ENCODE results near the gene ZNF408.

Gene ZNF408

DNA sequence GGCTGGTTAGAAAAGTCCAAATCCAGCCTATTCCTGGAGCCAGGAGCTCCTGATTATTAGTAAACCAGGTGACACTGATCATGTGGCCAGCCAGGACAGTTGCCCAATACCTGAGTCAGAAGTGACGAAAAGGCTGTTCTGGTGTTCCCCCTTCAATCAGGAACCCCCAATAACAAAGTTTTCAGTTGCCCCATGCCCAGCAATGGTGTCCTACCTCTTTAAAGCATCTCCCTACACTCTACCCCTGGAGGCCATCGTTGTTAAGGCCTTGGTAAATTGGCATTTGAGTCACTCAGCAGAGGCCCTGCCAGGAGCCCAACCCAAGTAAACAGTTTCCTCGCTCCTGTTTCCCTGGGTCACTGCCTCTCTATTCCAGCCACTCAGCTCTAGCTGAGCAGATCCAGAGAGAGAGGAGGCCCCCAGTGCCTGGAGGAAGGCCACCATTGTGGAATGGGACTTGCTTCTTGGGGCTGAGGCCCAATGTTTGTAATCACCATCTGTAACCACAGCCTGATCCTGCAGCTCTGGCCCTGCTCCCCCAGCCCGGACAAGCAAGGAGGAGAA is 25.5 kb upstream of the ZNF408 start:
- no peak overlapping the region for H3K4me3 ChIP-seq (ENCODE audit: low read depth, low read length)
- DNase-seq (ENCODE audit: low read depth), result no peak

DNA sequence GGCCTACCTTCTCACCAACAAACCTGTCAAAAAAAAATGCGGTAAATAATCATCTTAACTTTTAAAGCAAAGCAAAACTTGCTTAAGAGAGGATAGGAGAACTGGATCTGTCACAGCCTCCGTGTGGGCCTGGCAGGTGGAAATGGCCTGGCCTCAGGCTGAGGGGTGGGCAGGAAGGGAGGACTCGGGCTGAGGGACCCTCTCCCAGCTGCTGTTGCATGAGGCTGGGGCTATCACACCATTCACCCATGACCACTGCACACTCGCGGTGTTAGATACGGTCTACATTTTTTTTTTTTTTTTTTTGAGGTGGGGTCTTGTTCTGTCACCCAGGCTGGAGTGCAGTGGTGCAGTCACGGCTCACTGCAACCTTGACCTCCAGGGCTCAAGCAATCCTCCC is 24.9 kb upstream of the ZNF408 start:
- H3K4me3 ChIP-seq (ENCODE audit: low read depth, low read length), result no peak overlapping the region
- no peak for DNase-seq (ENCODE audit: low read depth)

DNA sequence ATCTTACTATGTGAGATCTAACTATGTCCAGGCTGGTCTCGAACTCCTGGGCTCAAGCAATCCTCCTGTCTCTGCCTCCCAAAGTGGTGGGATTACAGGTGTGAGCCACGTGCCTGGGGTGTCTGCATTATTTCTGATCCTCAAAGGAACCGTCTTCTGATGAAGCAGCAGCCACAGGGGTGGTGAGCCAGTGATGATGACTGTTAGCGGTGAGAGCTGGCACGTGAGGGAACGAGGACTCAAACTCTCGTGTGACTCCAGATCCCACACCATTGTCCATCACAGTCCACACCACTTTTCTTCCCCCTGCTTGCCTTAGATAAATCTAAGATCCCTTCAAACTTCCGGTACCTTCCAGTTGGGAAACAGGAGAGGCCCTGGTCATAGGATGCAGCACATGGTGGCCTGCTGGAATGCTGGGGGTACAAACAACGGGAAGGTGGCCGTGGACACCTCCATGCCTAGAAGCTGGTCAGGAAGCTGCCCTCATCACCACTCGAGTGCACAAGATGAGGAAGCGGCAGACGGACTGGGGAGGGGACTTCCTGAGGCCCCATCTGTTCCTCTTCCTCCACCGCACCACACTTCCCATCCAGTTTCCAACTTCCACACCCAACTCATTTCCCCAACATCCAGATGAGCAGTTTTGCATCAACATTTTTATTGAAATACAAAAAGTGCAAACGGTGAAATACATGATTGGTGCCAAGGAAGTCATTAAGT is 24.2 kb upstream of the ZNF408 start:
- no peak overlapping the region for H3K4me3 ChIP-seq (ENCODE audit: low read depth, low read length)
- DNase-seq (ENCODE audit: low read depth), result no peak

GRCh38 chr11:46677169-46677568 is 23.7 kb upstream of the ZNF408 start:
- DNase-seq (ENCODE audit: low read depth), result no peak
- no peak overlapping the region for H3K4me3 ChIP-seq (ENCODE audit: low read depth, low read length)

DNA sequence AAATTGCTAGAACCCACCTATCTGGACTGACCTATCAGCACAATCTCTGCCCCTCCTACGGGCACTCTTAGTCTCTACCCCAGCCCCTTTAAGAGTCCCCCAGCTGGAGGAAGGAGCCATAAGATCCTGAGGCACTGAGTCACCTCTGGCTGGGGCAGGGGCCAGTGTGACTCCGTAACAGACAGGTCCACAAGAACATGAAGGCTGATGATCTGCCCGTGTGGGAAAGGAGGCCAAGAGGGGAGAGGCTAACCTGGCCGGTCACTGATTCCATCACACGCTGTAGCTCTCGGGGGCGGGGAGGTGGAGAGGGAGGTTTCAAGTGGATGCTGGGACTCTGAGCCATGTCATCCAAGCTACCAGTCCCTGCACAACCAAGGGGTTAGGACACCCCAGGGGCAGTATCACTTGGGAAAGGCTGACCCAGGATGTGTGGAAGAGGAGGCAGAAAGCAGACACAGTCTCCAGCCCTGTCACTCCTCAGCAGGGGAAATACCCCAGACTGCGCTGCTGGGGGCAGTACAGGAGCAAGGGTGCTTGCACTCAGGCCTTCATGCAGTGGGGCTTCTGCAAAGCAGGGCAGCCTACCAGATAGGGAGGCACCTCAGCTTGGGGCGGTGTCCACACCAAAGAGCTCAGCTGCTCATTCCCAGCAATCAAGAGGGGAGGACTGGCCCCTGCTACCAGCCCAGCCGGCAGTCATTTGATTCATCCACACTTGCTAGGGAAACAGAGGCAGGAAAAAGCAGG is 22.7 kb upstream of the ZNF408 start:
- no peak overlapping the region for H3K4me3 ChIP-seq (ENCODE audit: low read depth, low read length)
- DNase-seq (ENCODE audit: low read depth), result no peak

DNA sequence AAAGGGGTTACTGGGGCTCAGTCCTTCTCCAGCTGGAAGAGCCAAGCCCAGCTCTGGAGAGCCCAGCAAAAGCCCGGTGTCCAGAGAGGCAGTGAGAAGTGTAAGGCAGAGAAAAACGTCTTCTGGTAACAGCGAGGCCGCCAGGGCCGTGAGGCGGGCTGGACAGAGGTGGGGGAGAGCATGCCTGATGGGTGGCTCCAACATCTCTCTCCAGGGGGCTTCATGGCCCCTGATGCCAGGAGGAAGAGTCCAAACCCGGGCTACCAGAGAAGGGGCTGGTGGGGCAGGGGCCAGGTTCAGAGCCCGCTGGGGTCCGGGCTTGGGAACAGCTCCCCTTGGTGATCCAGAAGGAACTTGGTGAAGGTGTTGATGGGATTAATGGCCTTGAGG is 22.1 kb upstream of the ZNF408 start:
- no peak for DNase-seq (ENCODE audit: low read depth)
- H3K4me3 ChIP-seq (ENCODE audit: low read depth, low read length), result no peak overlapping the region

- no peak for DNase-seq (ENCODE audit: low read depth)
- no peak overlapping the region for H3K4me3 ChIP-seq (ENCODE audit: low read depth, low read length)
Measured at GRCh38 chr11:46679241-46680163, 21.3 kb upstream of the ZNF408 start.

DNA sequence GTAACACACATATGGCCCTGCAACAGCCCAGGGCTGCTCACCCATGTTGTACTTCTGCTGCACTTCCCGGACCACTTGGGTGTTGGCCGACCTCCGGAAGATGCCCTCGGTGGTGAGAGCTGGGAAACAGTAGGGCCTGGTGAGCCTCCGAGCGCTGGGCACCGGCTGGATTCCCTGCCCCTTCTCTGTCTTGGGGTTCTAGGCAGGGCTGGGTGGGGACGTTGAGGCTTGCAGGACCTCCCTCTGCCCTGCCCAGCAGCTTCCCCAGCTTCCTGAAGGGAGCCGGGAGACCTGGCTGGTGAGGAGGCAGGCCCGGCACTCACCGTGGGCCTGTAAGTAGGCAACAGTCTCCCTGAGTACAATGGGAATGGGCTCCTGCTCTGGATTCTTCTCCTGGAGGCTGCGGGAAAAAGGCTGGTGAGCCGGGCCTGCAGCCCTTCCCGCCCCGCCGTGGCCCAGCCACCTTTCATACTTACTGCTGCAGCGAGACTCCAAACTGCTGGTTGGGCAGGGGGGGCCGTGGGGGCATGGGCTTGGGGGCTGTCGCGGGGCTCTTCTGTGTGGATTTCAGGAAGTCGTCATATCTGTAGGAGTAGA is 20.6 kb upstream of the ZNF408 start:
- no peak overlapping the region for H3K4me3 ChIP-seq (ENCODE audit: low read depth, low read length)
- no peak for DNase-seq (ENCODE audit: low read depth)

- H3K4me3 ChIP-seq (ENCODE audit: low read depth, low read length), result no peak overlapping the region
- no peak for DNase-seq (ENCODE audit: low read depth)
Measured at GRCh38 chr11:46680815-46681214, 20.0 kb upstream of the ZNF408 start.

GRCh38 chr11:46681814-46682213 is 19.0 kb upstream of the ZNF408 start:
- DNase-seq (ENCODE audit: low read depth), result no peak
- H3K4me3 ChIP-seq (ENCODE audit: low read depth, low read length), result no peak overlapping the region

DNA sequence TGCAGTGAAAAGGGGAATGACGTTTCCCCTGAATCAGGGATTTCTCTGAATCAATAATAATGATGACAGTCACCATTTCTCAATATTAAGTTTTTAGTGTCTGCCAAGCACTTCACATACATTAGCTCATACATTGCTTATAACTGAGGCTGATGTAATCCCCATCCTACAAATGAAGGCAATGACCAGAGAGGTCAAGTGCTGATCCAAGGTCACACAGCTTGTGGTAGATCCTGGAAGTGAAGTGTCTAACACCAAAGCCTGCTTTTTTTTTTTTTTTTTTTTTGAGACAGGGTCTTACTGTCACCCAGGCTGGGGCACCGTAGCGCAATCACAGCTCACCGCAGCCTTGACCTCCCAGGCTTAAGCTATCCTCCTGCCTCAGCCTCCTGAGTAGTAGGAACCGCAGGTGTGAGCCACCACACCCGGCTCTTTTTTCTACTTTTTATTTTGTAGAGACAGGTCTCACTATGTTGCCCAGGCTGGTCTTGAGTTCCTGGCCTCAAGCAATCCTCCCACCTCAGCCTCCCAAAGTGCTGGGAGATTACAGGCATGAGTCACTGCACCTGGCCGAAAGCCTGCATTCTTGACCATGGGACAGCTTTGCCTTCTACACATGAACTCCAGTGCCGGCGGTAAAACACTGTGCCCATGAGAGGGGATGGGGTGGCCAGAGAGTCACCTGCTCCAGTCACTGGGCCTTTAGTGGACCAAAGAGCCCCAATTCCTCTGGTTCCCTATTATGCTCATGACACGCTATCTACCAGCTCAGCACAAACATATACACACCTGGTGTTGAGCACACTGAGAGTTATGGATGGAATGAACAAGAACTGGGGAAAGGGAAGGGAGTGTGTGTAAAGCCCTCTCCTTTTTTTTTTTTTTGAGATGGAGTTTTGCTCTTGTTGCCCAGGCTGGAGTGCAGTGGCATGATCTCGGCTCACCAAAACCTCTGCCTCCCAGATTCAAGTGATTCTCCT is 17.8 kb upstream of the ZNF408 start:
- no peak overlapping the region for H3K4me3 ChIP-seq (ENCODE audit: low read depth, low read length)
- no peak for DNase-seq (ENCODE audit: low read depth)

DNA sequence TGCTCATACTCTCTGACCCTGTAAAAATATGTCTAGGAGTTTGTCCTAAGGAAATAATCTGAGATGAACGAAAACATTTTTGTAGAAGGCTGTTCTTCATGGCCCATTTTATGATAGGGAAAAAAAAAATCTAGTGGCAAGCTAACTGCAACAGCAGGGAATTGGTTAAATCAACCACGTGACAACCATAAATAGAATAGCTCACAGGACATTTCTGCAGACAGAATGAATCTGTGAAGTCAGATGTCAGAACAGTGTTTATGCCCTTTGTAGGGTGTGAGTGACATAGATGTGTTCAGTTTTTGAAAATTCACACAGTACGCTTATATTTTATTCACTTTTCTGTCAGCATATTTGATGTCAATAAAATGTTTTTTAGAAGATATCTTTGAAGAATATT is 16.5 kb upstream of the ZNF408 start:
- no peak overlapping the region for H3K4me3 ChIP-seq (ENCODE audit: low read depth, low read length)
- DNase-seq (ENCODE audit: low read depth), result no peak

DNA sequence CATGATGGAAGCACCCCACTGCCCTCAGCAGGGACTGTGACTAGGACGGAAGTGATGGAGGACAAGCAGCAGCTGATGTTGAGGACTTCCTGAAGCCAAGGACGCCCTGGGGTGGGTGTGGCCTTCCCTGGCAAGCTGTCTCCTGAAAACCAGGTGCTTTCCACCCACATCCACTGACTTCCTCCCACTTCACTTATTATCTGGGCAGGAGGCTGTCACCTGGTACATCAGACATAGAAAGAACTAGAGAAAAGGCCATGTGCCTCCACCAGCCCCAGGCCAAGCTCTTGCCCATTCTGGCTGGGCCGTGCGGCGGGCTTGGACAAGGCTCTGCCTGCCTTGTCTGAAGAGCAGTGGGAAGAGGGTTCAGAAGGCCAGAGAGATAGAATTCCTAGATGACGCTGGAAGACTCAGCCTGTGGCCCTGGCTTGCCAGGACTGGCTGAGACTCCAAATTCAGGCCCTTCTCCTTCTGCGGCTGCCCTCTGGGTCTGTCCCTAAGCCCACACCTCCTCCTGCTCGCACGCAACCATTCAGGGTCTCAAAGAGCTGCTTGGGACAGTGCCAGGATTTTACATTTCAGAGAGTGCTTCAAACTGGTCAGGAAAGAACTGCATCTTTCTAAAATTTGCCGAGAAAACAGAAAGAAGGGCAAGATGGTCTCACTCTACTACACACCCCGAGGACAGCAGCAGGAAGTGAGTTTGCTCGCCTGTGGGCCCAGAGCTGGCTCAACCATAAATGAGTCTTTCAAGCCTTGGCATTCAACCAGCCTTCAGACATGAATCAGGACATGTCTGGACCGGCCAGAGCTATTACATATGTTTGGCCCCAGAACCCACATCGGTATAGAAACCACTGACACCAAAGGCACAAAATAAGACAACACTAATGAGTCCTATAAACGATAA is 13.7 kb upstream of the ZNF408 start:
- no peak overlapping the region for H3K4me3 ChIP-seq (ENCODE audit: low read depth, low read length)
- no peak for DNase-seq (ENCODE audit: low read depth)

GRCh38 chr11:46690702-46691101 is 10.1 kb upstream of the ZNF408 start:
- no peak for DNase-seq (ENCODE audit: low read depth)
- no peak overlapping the region for H3K4me3 ChIP-seq (ENCODE audit: low read depth, low read length)

DNA sequence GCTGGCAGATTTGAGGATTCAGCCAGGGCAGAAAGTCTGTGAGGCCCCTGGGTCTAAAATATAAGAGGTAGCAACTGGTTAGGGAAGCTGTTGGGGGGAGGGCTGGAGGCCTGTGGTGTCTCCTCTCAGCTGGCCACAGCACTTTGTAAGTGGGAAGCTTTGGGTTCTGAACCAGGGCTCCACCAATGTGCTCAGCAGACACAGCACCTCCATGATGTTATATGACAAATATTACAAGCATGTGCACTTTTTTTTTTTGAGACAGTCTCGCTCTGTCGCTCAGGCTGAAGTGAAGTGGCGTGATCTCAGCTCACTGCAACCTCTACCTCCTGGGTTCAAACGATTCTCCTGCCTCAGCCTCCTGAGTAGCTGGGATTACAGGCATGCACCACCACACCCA is 8.4 kb upstream of the ZNF408 start:
- H3K4me3 ChIP-seq (ENCODE audit: low read depth, low read length), result no peak overlapping the region
- DNase-seq (ENCODE audit: low read depth), result no peak

GRCh38 chr11:46693597-46694012 is 7.2 kb upstream of the ZNF408 start:
- no peak overlapping the region for H3K4me3 ChIP-seq (ENCODE audit: low read depth, low read length)
- DNase-seq (ENCODE audit: low read depth), result no peak

DNA sequence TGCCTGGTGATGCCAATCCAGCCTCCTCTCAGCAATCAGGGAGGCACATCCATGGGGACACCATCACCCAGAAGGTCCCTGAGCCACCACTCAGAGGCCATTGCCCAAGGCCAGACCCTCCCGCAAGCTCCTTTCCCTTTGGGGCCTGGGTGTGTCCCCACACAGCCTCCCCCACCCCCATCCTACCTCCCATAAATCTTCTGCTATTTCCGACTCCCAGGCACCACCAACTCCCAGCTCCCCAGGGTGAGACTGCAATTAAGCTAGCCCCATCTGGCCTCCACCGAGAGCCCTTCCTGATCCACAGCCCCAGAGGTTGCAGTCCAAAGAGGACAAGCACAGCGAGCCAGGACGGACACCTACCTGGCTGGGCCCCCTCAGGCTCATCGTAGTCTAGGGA is 6.8 kb upstream of the ZNF408 start:
- no peak for DNase-seq (ENCODE audit: low read depth)

More for the DNA sequence above, 6.8 kb upstream of the ZNF408 start:
- no peak overlapping the region for H3K4me3 ChIP-seq (ENCODE audit: low read depth, low read length)

Measured in skeletal muscle cell (primary cell).